ENCODE data around the gene TMEM198. TPM values are rescaled to one million over a fixed set of nuclear protein-coding genes. Genes with fewer than 3 reads are reported as not detected.

Gene TMEM198
- total and polyA plus RNA-seq, 2 experiments from 2014 or later, result 6.7 to 12.2 TPM

DNA sequence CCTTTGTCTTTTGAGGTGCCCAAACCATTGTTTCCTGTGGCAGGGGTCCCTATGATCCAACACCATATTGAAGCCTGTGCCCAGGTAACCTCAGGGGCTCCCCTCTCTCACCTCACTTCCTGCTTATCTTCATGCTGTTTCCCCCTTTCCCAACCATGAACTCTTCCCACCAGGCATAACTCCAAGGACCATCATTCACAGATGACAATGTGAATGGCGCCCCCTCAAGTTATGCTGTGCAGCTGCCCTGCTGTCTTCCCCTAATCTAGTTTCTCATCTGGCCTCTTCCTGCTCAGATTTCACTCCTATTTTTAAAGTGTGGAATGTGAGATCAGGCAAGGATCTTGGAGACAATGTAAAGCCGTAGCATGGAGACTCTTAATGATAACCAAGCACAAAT is 43.7 kb upstream of the TMEM198 start:
- no peak for DNase-seq (ENCODE audit: low read depth in 1 of 2, low spot score in 1 of 2)
- Histone ChIP-seq H3K9me3 (ENCODE audit: low read depth) (no peaks in the 10 kb centered on the region), H3K27ac (no peak overlapping the region), H3K4me3 (no peak overlapping the region), H3K4me1 (ENCODE audit: low read depth) (peaks cover 25% of the 10 kb centered on the region), H3K27me3 (peaks cover 8% of the 10 kb centered on the region), H3K36me3 (no peaks in the 10 kb centered on the region)
- TF ChIP-seq, protein P1, sequence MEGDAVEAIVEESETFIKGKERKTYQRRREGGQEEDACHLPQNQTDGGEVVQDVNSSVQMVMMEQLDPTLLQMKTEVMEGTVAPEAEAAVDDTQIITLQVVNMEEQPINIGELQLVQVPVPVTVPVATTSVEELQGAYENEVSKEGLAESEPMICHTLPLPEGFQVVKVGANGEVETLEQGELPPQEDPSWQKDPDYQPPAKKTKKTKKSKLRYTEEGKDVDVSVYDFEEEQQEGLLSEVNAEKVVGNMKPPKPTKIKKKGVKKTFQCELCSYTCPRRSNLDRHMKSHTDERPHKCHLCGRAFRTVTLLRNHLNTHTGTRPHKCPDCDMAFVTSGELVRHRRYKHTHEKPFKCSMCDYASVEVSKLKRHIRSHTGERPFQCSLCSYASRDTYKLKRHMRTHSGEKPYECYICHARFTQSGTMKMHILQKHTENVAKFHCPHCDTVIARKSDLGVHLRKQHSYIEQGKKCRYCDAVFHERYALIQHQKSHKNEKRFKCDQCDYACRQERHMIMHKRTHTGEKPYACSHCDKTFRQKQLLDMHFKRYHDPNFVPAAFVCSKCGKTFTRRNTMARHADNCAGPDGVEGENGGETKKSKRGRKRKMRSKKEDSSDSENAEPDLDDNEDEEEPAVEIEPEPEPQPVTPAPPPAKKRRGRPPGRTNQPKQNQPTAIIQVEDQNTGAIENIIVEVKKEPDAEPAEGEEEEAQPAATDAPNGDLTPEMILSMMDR (IDR thresholded peaks at IDR 0.05; ENCODE audit: low read depth, low read length), result peak; percentile 26

DNA sequence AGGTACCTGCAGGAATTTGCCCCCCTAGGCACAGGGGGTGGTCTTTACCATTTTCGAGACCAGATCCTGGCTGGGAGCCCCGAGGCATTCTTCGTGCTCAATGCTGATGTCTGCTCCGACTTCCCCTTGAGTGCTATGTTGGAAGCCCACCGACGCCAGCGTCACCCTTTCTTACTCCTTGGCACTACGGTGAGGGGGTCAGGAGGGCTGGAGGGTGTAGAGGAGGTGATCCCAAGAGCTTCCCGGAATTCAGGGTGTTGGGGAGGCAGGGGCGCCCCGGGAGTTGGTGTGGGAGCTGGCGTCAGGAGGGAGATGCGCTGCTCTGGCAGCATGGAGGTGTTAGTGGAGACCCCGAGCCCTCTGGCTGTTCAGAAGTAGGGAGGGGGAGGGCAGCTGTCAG is 42.0 kb upstream of the TMEM198 start:
- H3K4me1 ChIP-seq (ENCODE audit: low read depth), result peaks cover 13% of the 10 kb centered on the region
- no peaks in the 10 kb centered on the region for H3K9me3 ChIP-seq (ENCODE audit: low read depth)
- TF ChIP-seq, protein P1 (IDR thresholded peaks at IDR 0.05; ENCODE audit: low read depth, low read length), result no peak
- H3K27ac ChIP-seq, result no peak overlapping the region
- no peak overlapping the region for H3K4me3 ChIP-seq
- DNase-seq (ENCODE audit: low read depth in 1 of 2, low spot score in 1 of 2), result no peak
- H3K27me3 ChIP-seq, result peaks cover 5% of the 10 kb centered on the region
- no peaks in the 10 kb centered on the region for H3K36me3 ChIP-seq

DNA sequence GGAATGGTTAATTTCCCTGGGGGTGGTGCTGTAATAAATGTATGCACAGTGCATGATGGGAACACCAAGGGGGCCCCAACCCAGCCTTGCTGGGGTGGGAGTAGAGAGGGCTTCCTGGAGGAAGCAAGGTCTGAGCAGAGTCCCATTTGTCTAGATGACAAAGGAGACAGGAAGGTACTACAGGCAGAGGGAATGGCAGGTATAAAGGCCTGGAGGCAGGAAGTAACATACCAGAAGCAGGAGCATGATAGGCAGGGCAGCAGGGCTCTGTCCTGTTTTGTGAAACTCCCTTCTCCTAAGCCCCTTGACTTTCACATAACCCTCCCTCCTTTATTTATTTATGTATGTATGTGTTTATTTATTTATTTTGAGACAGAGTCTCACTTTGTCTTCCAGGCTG is 41.2 kb upstream of the TMEM198 start:
- Histone ChIP-seq H3K27me3 (no peaks in the 10 kb centered on the region), H3K4me3 (no peak overlapping the region), H3K36me3 (no peaks in the 10 kb centered on the region), H3K9me3 (ENCODE audit: low read depth) (no peaks in the 10 kb centered on the region), H3K4me1 (ENCODE audit: low read depth) (peaks cover 13% of the 10 kb centered on the region), H3K27ac (no peak overlapping the region)
- DNase-seq (ENCODE audit: low read depth in 1 of 2, low spot score in 1 of 2), result no peak
- TF ChIP-seq, protein P1 (IDR thresholded peaks at IDR 0.05; ENCODE audit: low read depth, low read length), result no peak

DNA sequence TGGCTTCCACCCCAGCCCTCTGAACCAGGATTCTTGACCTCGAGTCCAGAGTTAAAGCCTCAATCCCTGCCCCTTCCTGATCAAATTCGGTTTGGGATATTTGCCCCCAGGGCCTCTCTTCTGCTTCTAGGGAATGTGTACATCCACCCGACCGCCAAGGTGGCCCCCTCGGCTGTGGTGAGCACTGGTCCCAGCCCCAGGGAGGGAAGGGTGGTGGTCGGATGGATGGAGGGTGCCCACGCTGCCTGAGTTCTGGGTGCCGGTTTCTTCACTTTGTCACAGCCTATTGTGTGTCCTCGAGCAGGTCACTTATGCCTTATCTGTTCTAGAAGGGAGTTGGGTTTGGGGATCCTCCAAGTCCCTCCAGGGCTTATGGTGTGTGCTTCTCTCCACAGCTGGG is 38.2 kb upstream of the TMEM198 start:
- no peak overlapping the region for H3K4me3 ChIP-seq
- H3K27me3 ChIP-seq, result no peaks in the 10 kb centered on the region
- peaks cover 17% of the 10 kb centered on the region for H3K4me1 ChIP-seq (ENCODE audit: low read depth)
- DNase-seq (ENCODE audit: low read depth in 1 of 2, low spot score in 1 of 2), result no peak
- no peak overlapping the region for H3K27ac ChIP-seq
- no peaks in the 10 kb centered on the region for H3K9me3 ChIP-seq (ENCODE audit: low read depth)
- TF ChIP-seq, protein P1 (IDR thresholded peaks at IDR 0.05; ENCODE audit: low read depth, low read length), result no peak
- no peaks in the 10 kb centered on the region for H3K36me3 ChIP-seq

DNA sequence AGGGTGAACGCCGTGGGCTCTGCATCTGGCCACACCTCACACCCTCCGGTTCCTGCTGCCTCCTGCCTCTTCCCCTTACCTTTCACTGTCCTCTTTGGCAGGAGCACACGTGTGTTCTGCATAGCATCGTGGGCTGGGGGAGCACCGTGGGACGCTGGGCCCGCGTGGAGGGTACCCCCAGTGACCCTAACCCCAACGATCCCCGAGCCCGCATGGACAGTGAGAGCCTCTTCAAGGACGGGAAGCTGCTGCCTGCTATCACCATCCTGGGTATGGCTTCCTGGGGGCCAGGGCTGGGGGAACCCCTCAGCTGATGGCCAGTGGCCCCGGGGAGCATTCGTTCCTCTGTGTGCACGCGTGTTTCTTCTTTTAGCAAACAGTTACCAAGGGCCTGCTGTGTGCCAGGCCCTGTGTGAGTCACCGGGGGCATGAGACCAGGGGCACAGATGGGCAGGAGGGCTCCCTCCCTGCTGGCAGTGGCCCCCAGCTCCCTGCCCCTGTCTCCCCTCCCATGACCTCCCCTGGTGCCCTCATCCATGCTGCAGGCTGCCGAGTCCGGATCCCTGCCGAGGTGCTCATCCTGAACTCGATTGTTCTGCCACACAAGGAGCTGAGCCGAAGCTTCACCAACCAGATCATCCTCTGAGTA is 37.6 kb upstream of the TMEM198 start:
- H3K27me3 ChIP-seq, result no peaks in the 10 kb centered on the region
- DNase-seq (ENCODE audit: low read depth in 1 of 2, low spot score in 1 of 2), result no peak
- H3K36me3 ChIP-seq, result no peaks in the 10 kb centered on the region
- H3K4me1 ChIP-seq (ENCODE audit: low read depth), result peaks cover 22% of the 10 kb centered on the region
- H3K9me3 ChIP-seq (ENCODE audit: low read depth), result no peaks in the 10 kb centered on the region
- no peak overlapping the region for H3K27ac ChIP-seq
- TF ChIP-seq, protein P1 (IDR thresholded peaks at IDR 0.05; ENCODE audit: low read depth, low read length), result no peak
- H3K4me3 ChIP-seq, result no peak overlapping the region
